HG03442 (cell line): ENCODE results near the gene PLCH1.
"Not testable (repeated sequence)": the region's sequence is repeated elsewhere in the genome, so short reads cannot be mapped to it uniquely, and the experiment has no call there.

Experiments
- ATAC-seq: cut with Tn5 transposase; IDR thresholded peaks from one replicate; pipeline ENCODE4 v1.9.1; 2021; ENCODE audit warnings: mild to moderate bottlenecking, moderate library complexity; ENCODE audit not compliant: unreplicated experiment

PLCH1 gene

DNA sequence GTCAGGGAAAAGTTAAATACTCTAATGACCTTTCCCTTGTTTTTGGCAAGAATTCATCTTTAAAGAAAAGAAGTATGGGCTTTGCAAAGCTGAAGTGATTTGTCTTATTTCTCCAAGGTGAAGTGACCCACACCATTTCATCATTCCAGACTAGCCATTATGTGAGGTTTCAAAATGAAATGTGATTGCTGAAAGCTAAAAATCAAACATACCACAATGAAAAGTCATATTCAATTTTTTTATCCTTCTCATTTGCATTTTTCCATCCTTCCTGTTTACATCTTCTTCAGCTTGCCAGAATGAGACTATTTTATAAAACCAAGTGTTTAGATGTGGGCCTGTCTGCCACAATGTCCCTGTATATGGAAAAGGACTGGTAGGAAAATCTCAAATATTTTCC is 309.1 kb downstream of the PLCH1 start:
- ATAC-seq, result no peak

DNA sequence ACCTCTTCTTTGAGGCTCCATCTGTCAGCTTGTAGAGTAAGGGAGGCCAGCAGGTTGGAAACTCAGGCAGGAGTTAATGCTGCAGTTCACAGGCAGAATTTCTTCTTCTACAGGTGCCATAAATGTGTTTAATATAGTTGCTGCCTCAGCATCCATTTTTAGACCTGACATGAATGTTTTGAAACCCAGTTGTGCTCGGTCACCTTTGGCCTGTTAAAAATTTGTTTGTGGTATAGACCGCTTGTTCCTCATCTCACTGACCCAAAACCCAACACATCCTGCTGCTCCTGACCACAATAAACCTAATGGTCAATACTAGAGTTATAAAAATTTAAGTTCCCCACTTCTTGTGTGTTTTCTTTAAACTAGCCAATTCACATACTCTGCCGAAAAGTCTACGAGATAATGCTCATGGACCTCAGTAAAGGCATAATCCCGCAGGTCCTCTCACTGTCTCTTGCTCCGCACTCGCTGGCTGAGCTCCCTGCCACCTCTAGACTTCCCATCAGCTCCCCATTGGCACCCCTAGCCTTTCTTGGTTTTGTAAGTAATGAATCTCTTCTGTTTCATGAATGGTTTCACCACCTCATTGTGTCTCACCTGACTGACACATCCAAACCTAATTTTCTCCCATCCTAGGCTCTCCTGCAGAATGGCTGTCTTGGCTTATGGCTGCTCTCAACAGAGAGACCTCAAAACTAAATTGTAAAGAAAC is 312.9 kb downstream of the PLCH1 start:
- no peak for ATAC-seq

DNA sequence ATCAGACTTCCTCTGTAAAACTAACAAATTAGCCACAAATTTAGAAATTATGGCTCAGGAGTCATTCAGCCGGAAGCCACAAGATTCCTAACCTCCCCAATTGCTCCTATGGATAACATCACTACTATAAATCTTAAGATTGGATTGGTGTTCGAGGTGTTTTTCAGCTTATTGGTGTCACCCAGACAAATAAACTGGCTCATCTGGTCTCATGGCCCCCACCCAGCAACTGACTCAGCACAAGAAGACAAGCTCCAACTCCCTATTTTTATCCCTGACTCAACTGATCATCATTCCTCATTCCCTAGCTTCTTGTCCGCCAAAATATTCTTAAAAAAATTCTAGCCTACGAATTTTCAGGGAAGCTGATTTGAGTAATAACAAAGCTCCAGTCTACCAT is 316.3 kb downstream of the PLCH1 start:
- no peak for ATAC-seq

DNA sequence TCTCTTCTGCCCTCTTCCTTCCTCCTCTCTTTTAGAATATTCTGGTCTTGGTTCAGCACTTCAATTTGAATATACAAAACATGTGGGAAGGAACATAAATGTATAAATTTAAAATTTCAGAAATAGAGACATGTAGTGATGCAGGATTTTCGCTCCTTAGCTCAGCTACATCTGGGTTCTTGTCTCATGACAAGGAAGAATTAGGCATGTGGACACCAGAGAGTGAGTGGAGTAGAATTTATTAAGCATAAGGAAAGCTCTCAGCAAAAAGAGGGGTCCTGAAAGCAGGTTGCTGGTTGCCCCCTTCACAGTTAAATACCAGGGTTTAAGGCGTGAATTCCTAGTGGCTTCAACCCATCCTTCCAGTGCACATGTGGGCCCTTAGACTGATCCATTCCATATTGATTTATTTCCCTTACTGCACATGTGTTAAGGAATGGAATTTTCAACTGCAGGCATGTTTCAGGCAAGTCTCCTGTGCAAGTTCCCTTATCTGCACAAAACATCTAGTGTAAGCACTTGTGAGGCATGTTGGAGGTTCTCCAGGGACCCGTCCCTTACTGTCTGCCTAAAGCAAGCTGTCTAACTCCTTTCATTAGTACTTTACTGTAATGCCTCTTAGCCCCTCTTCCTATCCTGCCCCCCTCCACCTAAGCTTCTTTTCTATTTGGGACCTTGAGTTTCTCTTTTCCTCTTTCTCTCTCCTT is 318.2 kb downstream of the PLCH1 start:
- ATAC-seq, result no peak

DNA sequence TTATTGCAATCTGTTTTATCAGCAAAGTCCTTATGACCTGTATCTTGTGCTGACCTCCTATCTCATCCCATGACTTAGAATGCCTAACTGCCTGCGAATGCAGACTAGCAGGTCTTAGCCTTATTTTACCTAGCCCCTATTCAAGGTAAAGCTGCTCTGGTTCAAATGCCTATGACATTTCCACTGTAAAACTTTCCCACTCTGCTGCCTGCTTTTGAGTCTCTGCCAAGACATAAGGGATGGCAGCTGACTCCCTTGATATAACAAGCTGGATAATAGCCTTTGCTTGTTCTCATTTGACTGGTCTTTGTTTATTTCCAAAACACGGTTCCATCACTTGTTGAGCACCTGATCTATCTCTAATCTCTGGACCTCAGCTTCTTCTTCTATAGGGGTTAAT is 319.5 kb downstream of the PLCH1 start:
- no peak for ATAC-seq

DNA sequence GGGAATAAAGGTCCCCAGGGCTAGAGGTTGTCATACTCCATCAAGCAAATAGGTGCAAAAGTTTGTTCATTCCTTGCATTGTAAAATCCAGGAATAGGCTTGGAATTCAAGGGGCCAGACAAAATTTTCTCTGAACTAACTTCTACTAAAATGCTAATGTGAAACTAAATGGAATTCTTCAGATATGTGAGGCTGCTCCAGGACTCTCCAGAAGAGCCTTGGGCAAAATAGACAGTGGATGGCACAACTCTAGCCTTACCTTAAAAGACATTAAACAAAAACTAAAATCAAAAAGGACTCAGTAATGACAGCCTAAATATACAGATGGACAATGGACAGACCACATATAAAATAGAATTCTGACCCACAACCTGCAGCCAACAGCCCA is 320.6 kb downstream of the PLCH1 start:
- ATAC-seq, result no peak

DNA sequence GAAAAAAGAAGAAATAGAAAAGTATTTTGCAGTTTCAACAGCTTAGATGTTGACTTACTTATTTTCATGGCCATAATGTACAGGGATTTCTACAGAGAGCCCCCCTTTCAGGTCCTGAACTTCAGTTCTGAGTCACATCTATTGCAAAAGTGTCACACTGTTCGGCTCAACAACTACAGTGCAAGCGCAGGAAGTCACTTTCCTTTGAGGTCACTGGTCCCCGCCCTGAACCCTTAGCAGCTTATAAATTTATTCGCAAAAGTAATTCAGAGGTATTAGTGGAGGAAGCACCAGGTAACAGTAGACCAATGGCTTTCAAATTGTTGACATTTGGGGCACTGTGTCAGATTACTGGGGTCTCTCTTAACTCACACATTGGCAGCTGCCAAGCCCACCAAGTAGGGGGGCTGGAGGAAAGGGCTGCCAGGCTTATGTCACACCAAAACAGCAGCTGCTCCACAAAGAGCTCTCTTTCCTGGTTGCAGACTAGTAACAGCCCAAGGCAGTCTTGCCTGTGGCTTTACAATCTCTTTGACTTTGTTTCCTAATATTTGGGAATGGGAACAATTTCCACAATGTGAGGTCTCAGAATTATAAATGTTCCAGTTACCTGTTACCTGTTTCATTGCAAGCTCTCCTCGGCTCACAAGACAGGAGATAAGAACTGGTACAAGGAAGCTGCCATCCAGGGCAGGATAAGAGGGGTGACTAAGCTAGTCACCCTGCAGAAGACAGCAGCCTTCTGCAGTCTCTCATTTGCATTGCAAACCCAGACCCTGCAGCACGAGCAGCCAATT is 321.1 kb downstream of the PLCH1 start:
- no peak for ATAC-seq

DNA sequence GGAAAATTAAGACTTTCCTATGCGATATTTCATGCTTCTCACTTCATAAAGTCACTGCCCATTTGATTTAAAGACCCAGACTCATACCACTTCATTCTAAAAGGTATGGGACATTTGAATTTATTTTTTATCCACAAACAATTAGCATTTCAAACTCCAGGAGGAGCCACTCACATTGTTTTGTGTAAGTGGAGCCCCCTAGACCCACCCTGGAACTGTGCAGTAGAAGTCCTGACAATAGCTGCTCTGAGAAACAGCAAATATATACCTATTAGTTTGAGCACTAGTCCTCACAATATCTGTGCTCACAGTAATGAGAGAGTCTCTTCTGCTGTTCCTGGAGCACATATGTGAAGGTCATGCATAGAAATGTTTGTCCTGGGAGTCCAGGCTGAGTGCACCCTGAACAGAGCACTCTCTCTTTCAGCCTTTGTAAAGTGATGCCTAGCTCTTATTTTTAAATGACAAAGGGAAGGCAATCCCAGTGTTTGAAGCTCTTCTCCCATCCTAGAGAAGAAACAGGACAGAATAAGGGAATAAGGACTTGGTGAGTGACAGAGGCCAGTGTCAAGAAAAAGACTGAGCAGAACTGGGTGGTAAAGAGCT is 323.9 kb downstream of the PLCH1 start:
- ATAC-seq, result no peak

DNA sequence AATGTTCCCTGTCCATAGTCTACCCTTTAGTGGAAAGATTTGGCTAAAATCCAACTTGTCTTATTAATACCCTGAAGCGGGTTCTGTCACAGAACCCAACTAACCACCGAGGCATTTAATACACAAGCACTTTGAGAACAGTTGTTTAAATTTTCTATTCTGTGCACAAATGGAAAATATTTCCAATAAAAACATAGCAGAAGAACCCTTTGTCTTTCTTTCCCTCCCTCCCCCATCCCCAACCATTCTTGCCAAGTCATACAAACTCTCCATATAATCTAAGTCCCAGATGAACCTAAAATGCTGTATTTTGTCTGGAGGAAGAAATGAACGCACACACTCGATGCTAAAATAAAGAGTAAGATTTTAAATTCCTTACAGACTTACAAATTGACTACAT is 324.5 kb downstream of the PLCH1 start:
- no peak for ATAC-seq

DNA sequence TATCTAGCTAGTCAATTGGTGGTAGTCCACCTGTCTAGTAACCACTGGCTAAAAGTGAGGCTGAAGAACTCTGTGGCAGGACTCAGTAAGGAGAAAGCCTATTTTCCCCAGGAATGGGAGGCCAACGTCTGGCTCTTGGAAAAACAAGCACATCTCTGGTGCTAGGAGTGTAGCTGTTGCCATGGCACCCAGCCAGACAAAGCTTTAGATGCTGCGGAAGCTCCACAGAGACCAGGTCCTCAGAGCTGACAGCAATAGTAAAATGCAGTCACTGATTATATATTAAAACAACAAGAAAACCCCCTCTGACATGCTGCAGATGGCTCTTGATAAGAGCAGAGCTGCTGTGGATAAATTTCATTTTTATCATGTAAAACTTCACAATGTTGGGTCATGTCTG is 326.5 kb downstream of the PLCH1 start:
- ATAC-seq, result no peak

DNA sequence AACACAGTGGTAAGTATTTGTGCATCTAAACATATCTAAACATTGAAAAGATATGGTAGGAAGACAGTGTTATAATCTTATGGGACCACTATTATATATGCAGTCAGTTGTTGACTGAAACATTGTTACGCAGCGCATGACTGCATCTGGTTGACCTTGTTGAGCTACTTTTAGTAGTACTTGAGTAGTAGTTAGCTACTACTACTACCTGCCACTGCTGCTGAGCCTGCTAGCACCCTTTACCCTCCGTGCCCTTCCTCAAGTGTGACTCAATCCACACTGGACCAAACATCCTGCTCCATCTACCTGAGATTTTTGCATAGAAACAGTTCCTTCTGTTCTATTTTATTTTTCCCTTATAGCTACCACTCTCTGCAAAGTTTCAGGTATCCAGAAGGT is 327.8 kb downstream of the PLCH1 start:
- no peak for ATAC-seq

DNA sequence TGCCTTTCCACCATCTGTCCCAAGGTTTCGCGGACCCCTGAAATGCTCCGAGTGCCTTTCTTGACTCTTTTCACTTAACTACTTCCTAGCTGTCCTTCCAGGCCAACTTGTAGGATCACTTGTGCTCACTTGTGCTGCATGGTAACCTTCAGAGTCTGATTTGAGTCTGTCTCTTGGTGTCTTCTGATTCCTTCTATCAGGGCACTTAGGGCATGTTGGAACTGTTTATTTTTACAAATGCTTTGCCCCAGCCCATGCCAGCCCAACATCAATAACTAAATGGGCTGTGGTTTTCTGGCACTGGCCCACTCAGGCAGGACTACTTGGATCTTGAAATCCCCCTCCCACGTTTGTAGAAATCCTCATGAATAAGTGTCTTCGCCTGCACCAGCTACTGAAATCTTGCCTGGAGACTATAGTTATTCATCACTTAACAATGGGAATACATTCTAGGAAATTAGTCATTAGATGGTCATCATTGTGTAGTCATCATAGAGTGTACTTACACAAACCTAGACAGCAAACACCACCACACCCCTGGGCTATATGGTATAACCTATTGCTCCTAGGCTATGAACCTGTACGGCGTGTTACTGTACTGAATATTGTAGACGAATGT is 328.3 kb downstream of the PLCH1 start:
- ATAC-seq, result no peak

DNA sequence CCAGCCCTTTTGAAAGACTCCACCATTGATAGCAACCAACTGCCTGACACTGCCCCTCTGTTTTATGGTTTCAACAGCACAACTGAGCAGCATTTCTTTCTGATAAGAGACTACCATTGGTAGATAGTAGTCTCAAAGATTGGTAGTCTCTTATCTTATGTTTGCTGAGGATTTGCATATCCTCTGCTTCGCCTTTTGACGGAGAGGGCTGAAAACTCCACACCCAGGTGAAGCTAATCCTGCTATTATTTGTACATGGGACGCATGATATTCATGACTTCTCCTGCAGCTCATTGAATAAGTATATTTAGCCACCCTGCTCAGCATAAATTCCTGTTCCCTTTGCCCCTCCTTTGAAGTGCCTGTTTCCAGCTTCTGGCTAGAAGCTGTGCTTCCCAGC is 332.0 kb downstream of the PLCH1 start:
- no peak for ATAC-seq

DNA sequence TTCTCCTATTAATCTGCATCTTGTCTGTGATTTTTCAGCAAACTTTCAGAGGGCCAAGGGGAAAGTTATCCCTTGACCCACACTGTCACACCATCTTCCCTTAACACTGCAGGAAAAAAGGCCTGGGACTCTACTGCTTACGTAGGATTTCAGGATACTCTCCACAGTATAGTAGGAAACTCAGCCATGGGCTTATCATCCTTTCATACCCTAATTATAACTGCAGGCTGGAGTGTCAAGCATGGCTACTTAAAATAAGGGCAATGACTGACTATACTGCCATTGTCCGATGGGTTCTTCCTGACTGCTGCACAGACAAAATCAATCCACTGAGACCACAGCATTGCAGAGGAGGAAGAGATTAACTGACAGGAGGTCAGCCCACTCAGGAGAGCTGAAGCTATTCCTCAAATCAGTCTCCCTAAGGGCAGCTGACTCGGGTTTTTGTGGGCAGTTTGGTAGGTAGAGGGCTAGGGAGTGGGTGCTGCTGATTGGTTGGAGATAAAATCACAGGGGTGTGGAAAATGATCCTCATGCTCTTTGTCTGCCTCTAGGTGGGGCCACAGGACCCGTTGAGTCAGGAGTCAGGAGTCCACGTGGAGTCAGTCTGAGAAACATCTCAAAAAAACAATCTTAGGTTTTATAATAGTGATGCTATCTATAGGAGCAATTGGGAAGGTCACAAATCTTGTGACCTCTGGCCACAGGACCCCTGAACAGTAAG is 333.2 kb downstream of the PLCH1 start:
- no peak for ATAC-seq

DNA sequence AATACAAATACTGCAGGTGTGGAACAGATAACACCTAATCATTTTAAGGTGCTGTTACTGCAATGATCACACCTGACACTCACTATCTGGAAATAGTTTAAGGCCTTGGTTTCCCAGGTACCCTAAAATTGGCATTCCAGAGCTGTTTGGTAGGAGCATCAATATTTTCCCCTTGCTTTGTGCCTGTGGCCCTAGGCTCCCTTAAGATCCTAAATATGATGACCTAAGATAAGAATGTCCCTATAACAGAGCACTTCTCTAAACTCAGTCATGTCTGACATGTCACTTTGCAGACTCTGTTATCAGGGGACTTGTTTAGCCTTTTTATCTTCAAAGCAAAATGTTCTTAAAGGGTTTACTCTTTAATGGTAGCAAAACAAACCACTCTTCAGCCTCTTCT is 335.5 kb downstream of the PLCH1 start:
- no peak for ATAC-seq

DNA sequence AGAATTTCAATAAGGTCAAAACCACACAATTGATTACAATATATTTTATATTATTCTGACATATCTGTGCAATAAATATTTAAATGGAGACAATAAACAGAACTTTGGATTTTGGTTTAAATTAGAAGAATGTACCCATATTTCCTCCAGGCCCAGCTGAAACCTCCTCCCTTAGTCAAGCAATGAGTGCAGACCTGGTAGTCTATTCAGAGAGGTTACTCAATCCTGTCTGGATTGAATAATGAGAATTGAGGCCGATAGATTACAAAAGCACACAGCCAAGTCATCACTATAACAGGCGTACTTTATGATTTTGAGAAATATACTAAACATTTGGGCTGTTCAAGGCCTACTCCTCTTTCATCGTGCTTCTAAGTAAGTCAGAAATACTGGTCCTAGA is 336.9 kb downstream of the PLCH1 start:
- no peak for ATAC-seq

DNA sequence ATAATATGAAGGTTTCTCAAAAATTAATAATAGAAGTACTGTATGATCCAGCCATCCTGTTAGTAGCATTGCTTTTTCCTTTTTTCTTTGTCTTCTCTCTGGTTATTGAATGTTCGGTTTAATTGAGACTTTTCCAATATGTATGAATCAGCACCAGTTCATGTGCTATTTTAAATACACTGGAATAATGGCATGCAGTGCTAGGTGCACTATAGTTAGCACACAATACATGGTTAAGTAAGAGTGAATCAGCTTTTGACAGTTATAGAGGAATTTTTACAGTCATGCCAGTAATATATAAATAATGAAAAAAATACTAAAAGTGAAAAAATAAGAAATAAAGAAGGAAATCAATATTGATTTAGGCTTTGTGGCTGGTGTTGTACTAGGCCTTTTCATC is 337.5 kb downstream of the PLCH1 start:
- ATAC-seq, result no peak

DNA sequence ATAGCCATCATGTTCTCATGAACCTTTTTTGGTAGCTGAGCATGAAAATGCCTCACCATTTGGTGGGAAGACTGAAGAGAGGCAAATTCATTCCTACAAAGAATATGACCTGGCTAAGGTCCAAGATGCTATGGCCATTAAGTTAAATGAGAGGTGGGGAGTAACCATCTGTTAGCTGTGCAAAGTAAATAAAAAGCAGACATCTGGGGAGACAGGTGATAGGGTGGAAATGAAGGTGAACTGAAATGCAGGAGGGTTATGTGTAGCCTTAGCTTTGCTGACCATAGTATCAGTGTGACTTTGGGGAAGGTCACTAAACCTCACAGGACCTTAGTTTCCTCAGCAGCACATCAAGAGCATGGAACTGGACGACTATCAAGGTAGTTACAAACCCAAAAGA is 340.4 kb downstream of the PLCH1 start:
- ATAC-seq, result no peak

DNA sequence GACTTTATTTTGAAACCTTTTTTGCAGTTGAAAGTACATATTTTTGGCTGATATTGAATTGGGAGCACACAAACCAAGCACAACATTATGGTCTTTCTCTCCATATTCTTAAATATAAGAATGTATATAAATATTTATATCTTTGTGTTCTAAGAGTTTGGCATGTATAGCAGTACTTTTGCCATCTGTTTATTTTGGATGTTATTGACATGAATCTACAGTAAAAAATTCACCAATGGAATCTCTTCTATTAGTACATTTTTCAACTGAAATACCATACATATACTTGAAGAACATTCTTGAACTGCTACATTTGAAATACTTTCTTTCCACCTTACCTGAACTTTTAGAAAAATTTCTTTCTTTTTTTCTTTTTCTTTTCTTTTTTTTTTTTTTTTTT is 342.2 kb downstream of the PLCH1 start:
- ATAC-seq, result no peak

DNA sequence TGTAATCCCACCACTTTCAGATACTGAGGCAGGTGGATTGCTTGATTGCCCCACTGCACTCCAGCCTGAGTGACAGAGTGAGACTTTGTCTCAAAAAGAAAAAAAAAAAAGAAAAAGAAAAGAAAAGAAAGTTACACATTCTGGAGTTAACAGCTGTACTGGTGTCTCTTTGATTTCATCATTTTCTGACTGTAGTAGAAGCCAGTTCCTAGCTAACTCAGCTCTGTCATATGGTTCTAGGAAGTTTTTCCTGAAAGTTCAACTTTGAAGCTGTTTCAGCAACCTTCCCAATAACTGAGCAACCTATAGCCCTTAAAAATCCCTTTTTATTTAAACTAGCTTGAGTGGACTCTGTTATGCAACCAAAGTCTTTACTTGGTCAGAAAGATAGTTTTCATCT is 346.8 kb downstream of the PLCH1 start:
- no peak for ATAC-seq

DNA sequence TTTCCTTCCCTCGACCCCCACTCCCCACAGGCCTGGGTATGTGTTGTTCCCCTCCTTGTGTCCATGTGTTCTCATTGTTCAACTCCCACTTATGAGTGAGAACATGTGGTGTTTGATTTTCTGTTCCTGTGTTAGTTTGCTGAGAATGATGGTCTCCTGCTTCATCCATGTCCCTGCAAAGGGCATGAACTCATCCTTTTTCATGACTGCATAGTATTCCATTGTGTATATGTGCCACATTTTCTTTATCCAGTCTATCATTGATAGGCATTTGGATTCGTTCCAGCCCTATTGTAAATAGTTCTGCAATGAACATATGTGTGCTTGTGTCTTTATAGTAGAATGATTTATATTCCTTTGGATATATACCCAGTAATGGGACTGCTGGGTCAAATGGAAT is 350.0 kb downstream of the PLCH1 start:
- not testable (repeated sequence) for ATAC-seq
